Stimulated activated CD8-positive, alpha-beta memory T cell treated with anti-CD3 and anti-CD28 coated beads, Interleukin-12 subunit alpha, Interleukin-12 subunit beta, amount 100 ng/mL, for 24 hours (primary cell): ENCODE data around the gene FAM227B.
"Not testable (repeated sequence)": the region's sequence is repeated elsewhere in the genome, so short reads cannot be mapped to it uniquely, and the experiment has no call there.

Experiments used
- DNase-seq: peaks from one replicate; pipeline ENCODE4 v3.0.0-alpha.2; 2020; ENCODE audit errors: extremely low read depth

Gene FAM227B

DNA sequence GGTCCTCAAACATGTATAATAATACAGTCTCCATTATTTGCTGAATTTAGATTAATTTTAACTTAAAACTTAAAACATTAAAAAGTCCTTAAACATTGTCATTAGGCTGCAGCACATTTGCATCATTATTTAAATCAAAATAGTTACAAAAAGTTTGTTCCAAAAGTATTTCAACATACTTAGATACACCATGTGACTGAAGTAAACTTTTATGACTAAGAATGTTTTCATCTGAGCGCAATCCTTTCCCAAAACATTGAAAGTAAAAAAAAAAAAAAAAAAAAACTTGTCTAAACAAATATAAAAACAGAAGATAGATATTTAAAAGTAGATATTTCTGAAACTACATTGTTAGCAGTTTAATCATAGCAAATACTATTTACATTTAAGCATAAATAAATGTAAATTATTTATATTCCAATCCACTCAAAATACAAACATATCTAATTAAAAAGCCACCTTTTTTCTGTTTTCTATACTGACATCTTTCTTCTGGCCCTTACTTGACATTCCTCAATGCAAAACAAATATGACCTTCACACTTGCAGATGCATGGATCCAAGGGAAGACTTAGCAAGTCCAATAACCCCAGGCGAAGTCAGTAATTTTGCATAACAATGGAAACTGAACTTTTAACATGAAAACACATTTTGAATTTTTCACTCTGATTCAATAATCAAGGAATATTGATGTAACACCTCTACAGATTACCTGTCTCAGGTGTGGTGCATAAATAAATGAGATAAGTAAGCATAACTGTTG lies 10.3 kb downstream of the FAM227B start:
- no peak for DNase-seq

DNA sequence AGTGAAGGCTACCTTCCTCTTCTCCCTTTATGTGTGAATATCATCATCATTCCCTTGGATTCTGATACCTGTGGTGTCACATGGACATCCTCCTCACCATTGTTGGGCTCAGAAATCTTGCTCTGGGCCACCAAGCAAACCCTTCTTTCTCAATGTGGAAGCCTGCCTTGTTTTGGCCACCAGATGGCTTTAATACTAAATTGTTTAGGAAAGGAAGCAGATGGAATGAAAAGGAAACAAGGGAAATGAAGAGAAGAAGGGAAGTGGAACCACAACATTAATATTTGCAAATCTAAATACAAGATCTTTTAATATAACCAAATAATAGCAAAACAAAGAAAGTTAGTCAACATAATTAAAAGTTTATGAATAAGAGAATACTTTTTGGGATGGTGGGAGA lies 14.0 kb downstream of the FAM227B start:
- DNase-seq = no peak

DNA sequence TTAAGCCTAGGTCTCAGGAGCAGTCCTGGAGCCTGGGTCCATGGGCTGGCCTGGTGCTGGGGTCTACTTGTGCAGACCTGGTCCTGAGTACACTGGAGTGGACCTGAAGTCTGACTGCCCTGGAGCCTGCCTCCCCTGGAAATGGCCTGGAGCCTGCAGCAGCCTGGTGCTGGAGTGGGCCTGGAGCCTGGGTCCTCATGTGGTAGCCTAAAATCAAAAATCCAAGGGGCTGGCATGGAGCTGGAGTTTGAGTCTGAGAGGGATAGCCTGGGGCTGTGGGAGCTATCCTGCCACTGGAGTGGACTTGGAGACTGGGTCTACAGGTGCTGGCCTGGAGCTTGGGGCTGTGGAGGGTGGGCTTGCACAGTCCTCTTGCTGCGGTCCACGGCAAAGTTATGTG lies 15.0 kb downstream of the FAM227B start:
- DNase-seq = no peak

DNA sequence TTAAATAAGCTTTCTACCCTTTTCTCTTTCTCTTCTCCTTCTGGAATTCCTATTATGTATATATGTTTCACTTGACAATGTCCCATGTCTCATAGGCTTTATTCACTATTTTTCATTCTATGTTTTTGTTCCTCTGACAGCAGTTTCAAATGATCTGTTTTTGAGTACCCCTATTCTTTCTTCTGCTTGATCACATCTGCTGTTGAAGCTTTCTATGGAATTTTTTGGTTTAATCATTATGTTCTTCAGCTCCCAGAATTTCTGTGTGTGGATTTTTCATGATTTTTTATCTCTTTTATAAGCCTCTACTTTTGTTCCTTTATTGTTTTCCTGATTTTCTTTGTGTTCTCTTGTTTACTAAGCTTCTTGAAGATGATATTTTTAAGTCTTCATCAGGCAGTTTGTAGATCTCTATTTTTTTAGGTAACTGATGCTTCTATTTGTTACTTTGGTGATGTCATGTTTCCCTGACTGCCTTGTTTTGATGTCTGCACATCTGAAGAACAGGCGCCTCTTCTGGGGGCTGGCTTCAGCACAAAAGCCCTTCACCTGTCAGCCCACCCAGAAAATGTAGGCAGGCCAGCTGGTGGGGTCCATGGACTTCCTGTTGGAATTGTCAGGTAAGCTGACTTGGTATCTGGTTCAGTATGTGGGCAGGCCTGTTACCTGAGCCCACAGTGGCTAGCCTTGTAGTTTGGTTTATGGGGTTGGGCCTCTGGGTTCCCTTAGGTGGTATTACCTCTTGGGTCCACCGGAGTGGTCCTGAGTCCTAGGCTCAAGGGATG lies 15.8 kb downstream of the FAM227B start:
- no peak for DNase-seq

DNA sequence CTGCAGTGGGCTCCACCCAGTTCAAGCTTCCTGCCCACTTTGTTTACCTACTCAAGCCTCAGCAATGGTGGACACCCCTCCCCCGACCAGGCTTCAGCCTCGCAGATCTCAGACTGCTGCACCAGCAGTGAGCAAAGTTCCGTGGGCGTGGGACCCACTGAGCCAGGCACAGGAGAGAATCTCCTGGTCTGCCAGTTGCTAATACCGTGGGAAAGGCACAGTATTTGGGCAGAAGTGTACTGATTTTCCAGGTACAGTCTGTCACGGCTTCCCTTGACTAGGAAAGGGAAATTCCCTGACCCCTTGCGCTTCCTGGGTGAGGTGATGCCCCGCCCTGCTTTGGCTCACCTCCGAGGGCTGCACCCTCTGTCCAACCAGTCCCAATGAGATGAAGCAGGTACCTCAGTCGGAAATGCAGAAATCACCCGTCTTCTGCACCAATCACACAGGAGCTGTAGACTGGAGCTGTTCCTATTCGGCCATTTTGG lies 27.7 kb downstream of the FAM227B start:
- DNase-seq = not testable (repeated sequence)

DNA sequence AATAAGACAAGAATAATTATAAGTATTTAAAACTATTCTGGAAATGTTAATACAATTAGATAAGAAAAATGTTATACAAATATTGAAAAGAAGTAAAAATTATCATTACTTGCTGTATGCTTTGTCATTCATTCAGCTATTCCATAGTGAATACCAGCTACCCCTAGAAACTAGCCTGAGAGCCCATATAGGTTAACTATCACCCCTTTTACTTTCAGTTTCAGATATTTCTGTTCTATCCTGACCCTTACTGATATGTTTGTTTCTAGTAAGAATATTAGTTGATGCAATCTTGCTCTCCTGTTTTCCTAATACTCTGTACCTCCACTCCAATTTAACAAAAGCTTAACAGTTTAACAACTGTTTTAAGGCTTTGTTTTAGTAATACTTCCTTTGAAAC lies 31.6 kb downstream of the FAM227B start:
- no peak for DNase-seq

DNA sequence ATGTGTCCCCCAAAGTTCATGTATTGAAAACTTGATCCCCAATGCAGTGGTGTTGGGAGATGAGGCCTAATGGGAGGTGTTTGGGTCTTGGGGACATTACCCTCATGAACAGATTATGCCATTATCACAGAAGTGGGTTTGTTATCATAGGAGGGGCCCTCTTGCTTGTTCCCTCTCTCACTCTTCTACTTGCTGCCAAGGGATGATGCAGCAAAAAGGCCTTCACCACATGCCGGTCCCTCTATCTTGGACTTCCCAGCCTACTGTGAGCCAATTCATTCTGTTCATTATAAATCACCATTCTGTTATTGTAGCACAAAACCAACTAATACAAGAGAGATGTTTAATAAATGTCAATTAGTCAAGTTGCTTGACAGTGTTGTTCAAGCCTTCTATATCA lies 47.2 kb downstream of the FAM227B start:
- DNase-seq = no peak

DNA sequence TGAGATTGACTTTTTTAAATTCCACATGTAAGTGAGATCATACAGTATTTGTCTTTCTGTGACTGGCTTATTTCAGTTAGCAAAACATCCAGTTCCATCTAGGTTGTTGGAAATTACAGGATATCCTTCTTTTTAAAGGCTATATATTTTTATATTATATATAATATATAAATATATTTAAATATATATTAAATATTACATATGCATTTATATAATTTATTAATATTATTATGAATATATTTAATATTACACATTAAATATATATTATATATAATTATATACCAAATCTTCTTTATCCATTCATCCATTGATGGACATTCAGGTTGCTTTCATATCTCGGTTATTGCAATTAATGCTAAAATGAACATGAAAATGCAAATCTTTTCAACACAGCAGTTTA lies 49.9 kb downstream of the FAM227B start:
- DNase-seq = no peak

DNA sequence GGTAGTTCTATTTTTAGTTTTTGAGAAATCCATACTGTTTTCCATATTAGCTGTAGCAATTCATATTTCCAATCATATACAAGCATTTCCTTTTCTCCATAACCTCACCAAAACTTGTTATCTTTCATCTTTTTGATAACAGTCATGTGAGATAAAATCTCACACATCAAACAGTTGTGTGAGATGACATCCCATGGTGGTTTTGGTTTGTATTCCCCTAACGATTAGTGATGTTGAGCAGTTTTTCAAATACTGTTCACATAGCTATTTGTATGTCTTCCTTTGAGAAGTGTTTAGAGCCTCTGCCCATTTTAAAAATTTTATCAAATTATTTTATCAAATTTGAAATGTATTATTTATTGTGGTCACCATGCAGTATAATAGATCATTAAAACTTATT lies 50.4 kb downstream of the FAM227B start:
- DNase-seq = no peak

DNA sequence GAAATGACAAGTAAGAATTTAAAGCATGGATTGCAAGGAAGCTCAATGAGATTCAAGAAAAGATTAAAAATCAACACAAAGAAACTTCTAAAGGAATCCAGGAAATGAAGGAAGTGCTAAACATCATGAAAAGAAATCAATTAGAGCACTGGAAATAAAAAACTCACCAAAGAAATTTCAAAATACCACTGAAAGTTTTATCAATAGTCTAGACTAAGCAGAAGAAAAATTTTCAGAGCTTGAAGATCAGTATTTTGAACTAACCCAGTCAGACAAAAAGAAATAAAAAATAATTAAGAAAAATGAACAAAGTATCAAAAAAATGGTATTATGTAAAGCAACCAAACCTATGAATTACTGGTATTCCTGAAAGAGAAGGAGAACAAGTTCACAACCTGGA lies 60.6 kb downstream of the FAM227B start:
- no peak for DNase-seq

DNA sequence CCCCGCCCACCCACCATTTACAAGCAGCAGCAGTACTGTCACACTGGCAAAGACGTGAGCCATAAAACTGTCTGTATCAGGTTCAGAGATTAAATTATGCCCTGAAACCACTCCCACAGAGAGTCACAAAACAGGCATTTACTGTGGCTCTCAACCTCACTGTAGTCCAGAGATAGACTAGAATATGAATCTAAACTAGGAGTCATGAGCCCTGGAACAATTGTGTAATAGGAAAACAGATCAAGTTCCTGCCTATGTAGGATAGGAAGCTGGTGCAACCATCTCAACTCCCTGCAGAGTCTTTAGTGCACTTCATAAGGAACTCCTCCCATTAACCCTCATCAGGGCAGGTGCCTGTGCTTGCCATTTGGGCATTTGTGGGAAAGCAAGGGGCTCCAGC lies 61.7 kb downstream of the FAM227B start:
- no peak for DNase-seq

DNA sequence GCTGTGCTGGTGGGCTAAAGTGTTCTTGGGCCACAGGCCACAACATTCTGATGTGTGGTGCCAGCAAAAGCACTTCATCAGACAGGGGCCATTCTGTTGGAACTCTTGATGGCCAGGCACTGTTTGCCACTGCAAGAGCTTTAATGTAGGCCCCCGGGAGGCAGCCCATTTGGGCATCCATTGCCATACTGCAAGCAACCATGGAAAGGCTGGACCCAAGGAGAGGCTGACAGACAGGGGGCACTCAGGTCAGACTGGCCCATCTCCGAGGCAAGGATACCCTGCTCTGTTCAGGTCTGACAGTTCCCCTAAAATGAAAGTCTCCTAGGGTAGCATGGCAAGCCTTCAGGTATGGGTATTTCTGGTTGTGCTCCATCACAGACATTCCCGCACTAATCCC lies 64.2 kb downstream of the FAM227B start:
- no peak for DNase-seq

DNA sequence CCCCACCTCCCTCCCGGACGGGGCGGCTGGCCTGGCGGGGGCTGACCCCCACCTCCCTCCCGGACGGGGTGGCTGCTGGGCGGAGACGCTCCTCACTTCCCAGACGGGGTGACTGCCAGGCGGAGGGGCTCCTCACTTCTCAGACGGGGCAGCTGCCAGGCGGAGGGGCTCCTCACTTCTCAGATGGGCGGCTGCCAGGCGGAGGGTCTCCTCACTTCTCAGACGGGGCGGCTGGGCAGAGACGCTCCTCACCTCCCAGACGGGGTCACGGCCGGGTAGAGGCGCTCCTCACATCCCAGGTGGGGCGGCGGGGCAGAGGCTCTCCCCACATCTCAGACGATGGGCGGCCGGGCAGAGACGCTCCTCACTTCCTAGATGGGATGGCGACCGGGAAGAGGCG lies 70.3 kb downstream of the FAM227B start:
- not testable (repeated sequence) for DNase-seq

DNA sequence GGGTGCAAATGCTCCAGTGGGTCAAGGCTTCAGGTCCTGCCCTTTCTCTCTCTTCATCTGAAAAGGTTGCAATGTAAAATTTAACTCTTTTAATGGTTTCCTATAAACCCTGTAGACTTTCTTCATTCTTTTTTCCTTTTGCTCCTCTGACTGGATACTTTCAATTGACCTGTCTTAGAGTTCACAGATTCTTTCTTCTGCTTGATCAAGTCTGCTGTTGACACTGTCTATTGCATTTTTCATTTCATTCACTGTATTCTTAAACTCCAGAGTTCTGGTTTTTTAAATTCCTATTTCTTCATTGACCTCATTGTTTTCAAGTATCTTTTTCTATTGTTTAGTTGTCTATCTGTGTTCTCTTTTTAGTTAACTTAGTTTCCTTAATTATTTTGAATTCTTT lies 82.1 kb downstream of the FAM227B start:
- no peak for DNase-seq

DNA sequence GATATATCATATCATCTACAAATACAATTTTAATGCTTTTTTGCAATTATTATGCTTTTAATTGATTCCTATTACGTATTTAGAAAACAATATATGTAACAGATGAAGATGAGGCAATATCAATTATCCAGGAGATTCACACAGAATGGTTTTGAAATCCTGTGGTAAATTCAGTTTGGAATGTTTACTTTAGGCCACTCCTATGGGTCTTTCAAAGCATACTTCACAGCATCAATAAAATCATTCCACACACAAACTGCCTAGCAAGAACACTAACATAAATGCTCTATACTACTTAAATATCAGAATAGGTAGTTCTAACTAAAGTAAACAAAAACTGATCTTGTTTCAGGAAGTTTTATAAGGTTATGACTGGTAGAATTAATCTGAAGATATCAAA lies 90.5 kb downstream of the FAM227B start:
- no peak for DNase-seq

DNA sequence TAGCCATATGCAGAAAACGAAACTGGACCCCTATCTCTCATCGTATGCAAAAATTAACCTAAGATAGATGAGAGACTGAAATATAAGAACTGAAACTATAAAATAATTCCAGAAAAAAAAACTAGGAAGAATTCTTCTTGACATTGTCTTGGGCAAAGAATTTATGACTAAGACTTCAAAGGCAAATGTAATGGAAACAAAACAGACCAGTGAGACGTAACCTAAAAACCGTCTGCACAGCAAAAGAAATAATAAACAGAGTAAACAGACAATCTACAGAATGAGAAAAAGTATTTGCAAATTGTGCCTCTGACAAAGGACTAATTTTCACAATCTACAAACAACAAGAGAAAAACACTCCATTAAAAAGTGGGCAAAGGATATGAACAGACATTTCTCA lies 92.3 kb downstream of the FAM227B start:
- no peak for DNase-seq

DNA sequence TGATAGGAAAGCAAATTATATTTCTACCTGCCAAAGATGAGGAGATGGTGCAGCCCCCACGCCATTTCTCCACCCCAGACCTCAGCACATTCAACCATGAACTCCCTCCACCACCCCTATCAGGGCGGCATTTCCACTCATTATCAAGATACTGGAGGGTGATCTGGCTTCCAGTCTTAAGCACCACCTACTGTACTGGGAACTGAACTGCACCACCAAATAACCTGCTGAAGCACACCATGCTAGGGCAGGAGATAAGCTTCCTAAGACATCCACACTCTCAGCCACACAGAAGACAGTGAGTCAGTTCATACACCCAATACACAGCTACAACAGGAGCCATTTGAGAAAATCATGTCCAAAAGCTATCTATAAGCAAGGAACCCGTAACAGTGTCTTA lies 98.8 kb downstream of the FAM227B start:
- DNase-seq = no peak

DNA sequence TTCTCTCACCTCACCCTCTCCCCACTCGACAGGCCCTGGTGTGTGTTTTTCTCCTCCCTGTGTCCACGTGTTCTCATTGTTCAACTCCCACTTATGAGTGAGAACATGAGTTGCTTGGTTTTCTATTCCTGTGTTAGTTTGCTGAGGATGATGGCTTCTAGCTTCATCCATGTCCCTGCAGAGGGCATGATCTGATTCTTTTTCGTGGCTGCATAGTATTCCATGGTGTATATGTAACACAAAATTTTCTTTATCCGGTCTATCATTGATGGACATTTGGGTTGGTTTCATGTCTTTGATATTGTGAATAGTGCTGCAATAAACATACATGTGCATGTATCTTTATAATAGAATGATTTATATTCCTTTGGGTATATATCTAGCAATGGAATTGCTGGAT lies 107.9 kb downstream of the FAM227B start:
- DNase-seq = not testable (repeated sequence)

DNA sequence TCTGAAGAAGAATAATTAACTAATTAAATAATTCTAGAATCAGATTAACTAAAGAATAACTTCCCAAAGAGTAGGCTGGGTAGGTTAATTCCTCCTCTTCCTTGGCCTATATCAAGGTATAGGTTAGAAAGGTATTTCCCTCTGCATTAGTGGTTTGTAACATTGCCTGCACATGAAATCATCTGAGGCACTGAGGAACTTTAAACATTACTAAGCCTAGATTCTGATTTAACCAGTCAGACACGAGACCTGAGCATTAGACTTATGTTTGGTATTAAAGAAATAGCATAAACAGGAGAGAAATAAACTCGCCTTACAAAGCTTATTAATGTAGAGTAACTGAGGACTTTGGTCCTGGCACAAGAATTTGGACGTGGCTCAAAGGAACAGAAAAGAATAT lies 113.4 kb downstream of the FAM227B start:
- DNase-seq = no peak

DNA sequence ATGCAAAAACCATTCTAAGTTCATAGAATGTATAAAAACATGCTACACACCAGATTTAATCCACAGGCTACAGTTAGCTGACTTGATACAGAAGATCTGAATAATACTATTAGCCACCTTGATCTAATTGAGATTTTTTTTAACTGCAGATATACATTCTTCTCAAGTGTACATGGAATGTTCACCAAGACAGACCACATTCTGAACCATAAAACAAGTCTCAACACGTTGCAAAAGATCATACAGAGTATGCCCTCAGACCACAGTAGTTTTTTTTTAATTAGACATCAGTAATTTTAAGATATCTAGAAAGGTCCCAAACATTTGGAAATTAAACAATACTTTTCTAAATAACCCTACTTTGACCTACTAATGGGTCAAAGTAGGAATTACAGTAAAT lies 114.3 kb downstream of the FAM227B start:
- DNase-seq = no peak

DNA sequence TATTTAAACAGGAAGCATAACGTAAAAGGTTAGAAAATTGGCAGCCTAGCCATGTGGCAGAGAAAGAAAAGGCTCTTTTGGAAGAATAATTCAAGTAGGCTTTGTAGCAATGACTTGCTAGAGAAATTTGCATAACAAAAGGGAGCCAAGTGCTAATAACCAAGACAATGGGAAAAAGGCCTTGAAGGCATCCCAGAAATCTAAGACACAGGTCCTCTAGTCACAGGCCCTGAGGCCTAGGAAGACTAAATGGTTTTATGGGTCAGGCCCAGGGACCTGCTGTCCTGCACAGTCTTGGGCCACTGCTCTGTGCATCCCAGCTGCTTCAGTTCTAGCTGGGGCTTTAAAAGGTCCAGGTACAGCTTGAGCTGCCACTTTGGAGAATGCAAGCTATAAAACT lies 119.0 kb downstream of the FAM227B start:
- no peak for DNase-seq

DNA sequence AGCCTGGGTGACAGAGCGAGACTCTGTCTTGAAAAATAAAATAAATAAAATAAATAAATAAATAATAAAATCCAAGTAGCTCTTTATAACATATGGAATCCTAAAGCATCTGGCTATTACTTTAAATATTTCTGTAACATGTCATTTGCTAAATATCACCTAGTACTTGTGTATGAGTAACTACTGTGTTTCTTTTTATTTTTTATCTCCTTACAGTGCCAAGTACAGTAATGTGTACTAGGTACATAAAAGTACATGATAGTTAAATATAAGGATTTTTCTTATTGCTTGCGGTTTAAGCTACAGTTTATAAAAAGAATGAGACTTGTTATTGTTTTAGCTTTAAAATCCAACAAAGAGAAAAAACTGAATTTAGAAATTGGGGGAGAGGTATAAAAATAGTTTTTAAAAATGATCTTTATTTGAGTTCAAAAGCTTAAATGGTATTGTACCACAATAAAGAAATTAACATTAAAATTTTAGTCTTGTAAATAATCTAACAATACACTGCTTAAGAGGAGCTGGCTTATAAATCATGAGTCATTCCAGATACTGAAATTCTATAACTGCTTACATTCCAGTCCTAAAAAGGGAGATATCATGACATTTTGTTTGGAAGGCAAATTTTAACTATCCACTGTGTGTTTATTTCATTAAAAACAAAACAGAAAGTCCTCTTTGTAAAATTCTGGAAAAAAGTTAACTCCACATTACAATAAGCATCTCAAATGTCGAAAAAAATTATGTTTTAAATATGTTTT lies 124.4 kb downstream of the FAM227B start:
- DNase-seq = no peak

DNA sequence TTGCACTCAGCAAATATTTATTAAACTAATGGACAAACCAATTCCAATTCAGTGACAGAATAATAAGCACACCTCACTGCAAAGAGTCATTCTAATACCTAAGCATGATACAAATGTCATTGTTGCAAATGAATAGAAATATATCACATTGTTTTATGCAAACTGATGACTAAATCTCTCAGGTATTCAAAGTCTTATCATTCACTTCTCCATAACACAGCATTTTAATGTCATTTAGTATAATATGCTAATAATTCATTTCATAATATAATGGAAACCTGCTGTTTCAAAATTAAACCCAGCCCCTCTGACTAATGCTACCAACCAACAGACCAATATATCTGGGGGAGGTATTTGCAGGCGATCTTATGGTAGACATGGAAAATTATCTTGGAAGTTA lies 125.8 kb downstream of the FAM227B start:
- no peak for DNase-seq
